Loucy (cell line): ENCODE measurements around the gene PORCN.

ENCODE experiments used
- H2AFZ ChIP-seq: fragments of 200-600 bp; sonication (generic); 2 replicates; pipeline ENCODE4 v1.6.0; 2016; ENCODE audit warnings: antibody characterized with exemption, mild to moderate bottlenecking, low read length, moderate library complexity
- H3F3A ChIP-seq: fragments of 200-600 bp; 2 replicates; pipeline ENCODE4 v1.6.0; 2016; ENCODE audit warnings: antibody characterized with exemption, low read depth, mild to moderate bottlenecking
- H3K27me3 ChIP-seq: fragments of 200-600 bp; sonication (generic); 2 replicates; pipeline ENCODE4 v1.6.1; 2014; ENCODE audit warnings: low read length, mild to moderate bottlenecking; ENCODE audit not compliant: insufficient read depth, poor library complexity, severe bottlenecking
- H3K36me3 ChIP-seq: fragments of 200-600 bp; sonication (generic); 2 replicates; pipeline ENCODE4 v1.6.1; 2016; ENCODE audit warnings: low read length; ENCODE audit not compliant: insufficient read depth
- H3K4me1 ChIP-seq: fragments of 200-600 bp; sonication (generic); 2 replicates; pipeline ENCODE4 v1.5.1; 2014; ENCODE audit warnings: low read length, mild to moderate bottlenecking; ENCODE audit not compliant: insufficient read depth, poor library complexity, severe bottlenecking
- H3K4me2 ChIP-seq: fragments of 200-600 bp; sonication (generic); 2 replicates; pipeline ENCODE4 v1.6.0; 2014; ENCODE audit warnings: antibody characterized with exemption, low read length, low read depth, mild to moderate bottlenecking; ENCODE audit not compliant: poor library complexity, severe bottlenecking
- H3K4me3 ChIP-seq: fragments of 200-600 bp; sonication (generic); 2 replicates; pipeline ENCODE4 v1.5.1; 2014; ENCODE audit warnings: low read length, mild to moderate bottlenecking, mixed read lengths; ENCODE audit not compliant: poor library complexity, severe bottlenecking
- H3K79me2 ChIP-seq: fragments of 200-600 bp; sonication (generic); 2 replicates; pipeline ENCODE4 v1.6.1; 2014; ENCODE audit warnings: low read length; ENCODE audit not compliant: insufficient read depth
- H3K9ac ChIP-seq: fragments of 200-600 bp; sonication (generic); 2 replicates; pipeline ENCODE4 v1.6.0; 2014; ENCODE audit warnings: mild to moderate bottlenecking, low read depth, low read length, moderate library complexity; ENCODE audit not compliant: poor library complexity, severe bottlenecking
- H3K9me2 ChIP-seq: fragments of 200-600 bp; sonication (generic); replicated peaks from 2 replicates; pipeline ENCODE4 v1.6.1; 2016; ENCODE audit warnings: low read depth, low read length, mixed read lengths
- H3K9me3 ChIP-seq: fragments of 200-600 bp; sonication (generic); 2 replicates; pipeline ENCODE4 v1.6.1; 2014; ENCODE audit warnings: mild to moderate bottlenecking, antibody characterized with exemption, low read length, low read depth; ENCODE audit not compliant: insufficient read depth
- H4K20me1 ChIP-seq: fragments of 200-600 bp; sonication (generic); 2 replicates; pipeline ENCODE4 v1.6.0; 2014; ENCODE audit warnings: antibody characterized with exemption, low read length, mild to moderate bottlenecking; ENCODE audit not compliant: insufficient read depth, poor library complexity, severe bottlenecking
- EZH2phosphoT487 ChIP-seq: fragments of 200-600 bp; IDR thresholded peaks from 2 replicates; pipeline ENCODE4 v1.6.1; 2018; ENCODE audit warnings: antibody characterized with exemption, mild to moderate bottlenecking, moderate library complexity, borderline replicate concordance
- TF ChIP-seq, protein P1 (sequence below): fragments of 200-600 bp; sonication (generic); conservative IDR thresholded peaks from 2 replicates; pipeline ENCODE4 v1.5.1; 2014; ENCODE audit warnings: mild to moderate bottlenecking, antibody characterized with exemption, low read length

PORCN gene

DNA sequence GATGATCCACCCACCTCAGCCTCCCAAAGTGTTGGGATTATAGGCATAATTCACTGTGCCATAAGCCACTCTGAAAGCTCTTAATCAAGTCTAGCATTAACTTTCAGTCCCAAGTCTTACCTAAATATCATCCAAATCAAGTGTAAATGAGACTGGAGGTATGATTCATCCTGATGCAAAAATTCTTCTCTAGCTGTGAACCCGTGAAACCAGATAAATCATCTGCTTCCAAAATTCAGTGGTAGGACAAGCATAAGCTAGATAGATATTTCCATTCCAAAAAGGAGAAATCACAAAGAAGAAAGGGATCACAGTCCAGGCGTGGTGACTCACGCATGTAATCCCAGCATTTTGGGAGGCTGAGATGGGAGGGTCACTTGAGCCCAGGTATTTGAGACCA, 21.9 kb downstream of the PORCN start:
- H3K4me2 ChIP-seq = no peak overlapping the region
- H3K27me3 ChIP-seq = no peaks in the 10 kb centered on the region
- no peaks in the 10 kb centered on the region for H3K9me3 ChIP-seq
- no peaks in the 10 kb centered on the region for H3F3A ChIP-seq
- H3K4me1 ChIP-seq = peaks cover 3% of the 10 kb centered on the region
- H3K9ac ChIP-seq = no peak overlapping the region
- H3K79me2 ChIP-seq = peaks cover 10% of the 10 kb centered on the region; the same call in 1 of the 2 replicates
- TF ChIP-seq, protein P1, sequence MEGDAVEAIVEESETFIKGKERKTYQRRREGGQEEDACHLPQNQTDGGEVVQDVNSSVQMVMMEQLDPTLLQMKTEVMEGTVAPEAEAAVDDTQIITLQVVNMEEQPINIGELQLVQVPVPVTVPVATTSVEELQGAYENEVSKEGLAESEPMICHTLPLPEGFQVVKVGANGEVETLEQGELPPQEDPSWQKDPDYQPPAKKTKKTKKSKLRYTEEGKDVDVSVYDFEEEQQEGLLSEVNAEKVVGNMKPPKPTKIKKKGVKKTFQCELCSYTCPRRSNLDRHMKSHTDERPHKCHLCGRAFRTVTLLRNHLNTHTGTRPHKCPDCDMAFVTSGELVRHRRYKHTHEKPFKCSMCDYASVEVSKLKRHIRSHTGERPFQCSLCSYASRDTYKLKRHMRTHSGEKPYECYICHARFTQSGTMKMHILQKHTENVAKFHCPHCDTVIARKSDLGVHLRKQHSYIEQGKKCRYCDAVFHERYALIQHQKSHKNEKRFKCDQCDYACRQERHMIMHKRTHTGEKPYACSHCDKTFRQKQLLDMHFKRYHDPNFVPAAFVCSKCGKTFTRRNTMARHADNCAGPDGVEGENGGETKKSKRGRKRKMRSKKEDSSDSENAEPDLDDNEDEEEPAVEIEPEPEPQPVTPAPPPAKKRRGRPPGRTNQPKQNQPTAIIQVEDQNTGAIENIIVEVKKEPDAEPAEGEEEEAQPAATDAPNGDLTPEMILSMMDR = no peak
- TF ChIP-seq EZH2phosphoT487 = no peak
- H4K20me1 ChIP-seq = no peaks in the 10 kb centered on the region
- no peaks in the 10 kb centered on the region for H3K9me2 ChIP-seq
- H3K4me3 ChIP-seq = no peak overlapping the region
- peaks cover 25% of the 10 kb centered on the region; the same call in 1 of the 2 replicates for H3K36me3 ChIP-seq
- no peak overlapping the region for H2AFZ ChIP-seq

DNA sequence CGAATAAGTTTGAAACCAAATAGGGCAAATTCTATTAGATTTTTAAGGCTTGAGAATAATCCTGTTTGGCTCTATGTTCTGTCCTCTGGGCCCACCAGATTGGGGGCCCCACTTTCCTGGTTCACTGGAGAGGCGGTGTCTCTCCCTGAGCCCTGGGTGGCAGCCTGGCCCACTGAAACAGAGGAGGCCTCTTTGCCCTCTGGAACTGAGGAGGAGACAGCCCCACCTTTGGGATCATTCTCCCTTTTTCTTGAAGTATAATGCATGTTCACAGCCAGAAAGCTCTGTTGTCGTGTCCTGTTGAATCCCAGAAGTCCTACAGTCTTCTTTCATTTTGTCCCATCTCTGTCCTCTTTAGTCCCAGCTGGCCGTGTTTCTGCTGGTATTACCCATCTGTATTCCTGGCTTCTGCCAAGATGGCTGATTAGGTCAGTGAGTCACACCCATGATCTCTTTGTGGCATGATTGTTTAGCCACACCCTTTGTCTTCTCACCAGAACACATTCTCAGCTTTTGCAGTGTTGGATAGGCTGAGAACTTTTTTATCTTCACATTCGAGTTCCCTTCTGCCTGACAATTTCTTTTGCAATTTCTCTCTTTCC, 22.7 kb downstream of the PORCN start:
- Histone ChIP-seq H3K36me3 (peaks cover 21% of the 10 kb centered on the region; the same call in 1 of the 2 replicates), H3K79me2 (peaks cover 3% of the 10 kb centered on the region; the same call in 1 of the 2 replicates), H3F3A (no peaks in the 10 kb centered on the region), H3K9ac (no peak overlapping the region), H3K4me2 (no peak overlapping the region), H3K4me1 (peaks cover 2% of the 10 kb centered on the region), H2AFZ (no peak overlapping the region), H3K4me3 (no peak overlapping the region), H3K9me3 (no peaks in the 10 kb centered on the region), H4K20me1 (no peaks in the 10 kb centered on the region), H3K27me3 (no peaks in the 10 kb centered on the region), H3K9me2 (no peaks in the 10 kb centered on the region)
- TF ChIP-seq, protein P1 = no peak
- no peak for TF ChIP-seq EZH2phosphoT487

DNA sequence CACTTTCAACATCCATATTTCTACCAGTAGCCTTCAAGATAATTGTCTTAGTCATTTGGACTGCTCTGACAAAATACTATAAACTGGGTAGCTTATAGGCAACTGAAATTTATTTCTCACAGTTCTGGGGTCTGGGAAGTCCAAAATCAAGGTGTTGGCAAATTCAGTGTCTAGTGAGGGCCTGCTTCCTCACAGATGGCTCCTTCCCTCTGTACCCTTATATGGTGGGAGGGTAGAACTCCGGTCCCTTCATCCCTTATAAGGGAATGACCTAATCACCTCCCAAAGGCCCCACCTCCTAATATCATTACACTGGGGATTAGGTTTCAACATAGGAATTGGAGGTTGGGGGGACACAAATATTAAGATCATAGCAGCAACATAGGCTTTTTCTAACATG, 23.4 kb downstream of the PORCN start:
- Histone ChIP-seq H3K9ac (no peak overlapping the region), H2AFZ (no peak overlapping the region), H3F3A (no peaks in the 10 kb centered on the region), H3K4me1 (no peaks in the 10 kb centered on the region), H3K9me2 (no peaks in the 10 kb centered on the region), H3K79me2 (no peaks in the 10 kb centered on the region), H3K4me2 (no peak overlapping the region), H3K4me3 (no peak overlapping the region), H3K27me3 (no peaks in the 10 kb centered on the region), H3K9me3 (no peaks in the 10 kb centered on the region), H3K36me3 (peaks cover 14% of the 10 kb centered on the region; the same call in 1 of the 2 replicates), H4K20me1 (no peaks in the 10 kb centered on the region)
- no peak for TF ChIP-seq EZH2phosphoT487
- TF ChIP-seq, protein P1 = no peak
